ENCODE results near the gene FBXO2.
A peak's percentile ranks its signal among the peaks of the same experiment; 100 is the strongest.
"Not testable (repeated sequence)": the region's sequence is repeated elsewhere in the genome, so short reads cannot be mapped to it uniquely, and the experiment has no call there.

Gene FBXO2

DNA sequence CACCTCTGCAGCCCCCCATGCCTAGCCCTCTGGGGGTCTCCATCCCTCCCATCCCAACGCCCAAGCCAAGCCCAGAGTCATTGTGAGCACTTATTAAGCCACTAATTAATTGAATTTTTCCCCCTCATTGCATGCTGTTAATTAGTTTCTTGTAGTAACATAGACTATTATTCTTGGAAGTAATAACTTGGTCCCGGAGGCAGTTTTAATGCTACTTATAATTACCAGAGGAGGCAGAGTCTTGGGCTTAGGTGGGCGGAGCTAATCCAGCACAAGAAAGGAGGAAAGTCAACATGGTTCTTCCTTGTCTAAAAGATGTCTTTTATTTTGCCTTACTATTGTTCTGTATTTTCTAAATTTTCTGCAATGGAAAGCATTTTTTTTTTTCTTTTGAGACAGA is 27.7 kb downstream of the FBXO2 start:
- no peak for TF ChIP-seq JUND (IDR thresholded peaks at IDR 0.05; ENCODE audit: low read depth)
- no peak for DNase-seq (ENCODE audit: low read depth in 1 of 2, low spot score in 1 of 2)
- in situ Hi-C loops (cut with HindIII; ENCODE audit: low pct_unique_long_range_greater_than_20kb, low sequenced_read_pairs) = no loop called here

DNA sequence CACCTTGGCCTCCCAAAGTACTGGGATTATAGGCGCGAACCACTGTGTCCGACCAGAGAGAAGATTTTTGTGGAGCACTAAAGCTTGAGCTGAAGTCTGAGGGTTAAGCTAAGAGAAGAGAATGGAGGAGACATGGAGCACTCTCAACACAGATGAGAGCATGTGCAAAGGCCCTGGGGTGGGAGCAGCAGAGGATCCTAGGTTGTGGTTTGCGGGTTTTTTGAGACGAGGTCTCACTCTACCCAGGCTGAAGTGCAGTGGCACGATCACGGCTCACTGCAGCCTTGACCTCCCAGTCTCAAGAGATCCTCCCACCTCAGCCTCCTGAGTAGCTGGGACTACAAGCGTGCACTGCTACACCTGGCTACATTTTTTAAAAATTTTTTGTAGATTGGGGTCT is 30.5 kb downstream of the FBXO2 start:
- in situ Hi-C loops (cut with HindIII; ENCODE audit: low pct_unique_long_range_greater_than_20kb, low sequenced_read_pairs) = no loop called here
- DNase-seq (ENCODE audit: low read depth in 1 of 2, low spot score in 1 of 2) = no peak
- TF ChIP-seq JUND (IDR thresholded peaks at IDR 0.05; ENCODE audit: low read depth) = no peak

GRCh38 chr1:11622398-11622797 is 31.8 kb downstream of the FBXO2 start:
- DNase-seq (ENCODE audit: low read depth in 1 of 2, low spot score in 1 of 2) = no peak
- in situ Hi-C loops (cut with HindIII; ENCODE audit: low pct_unique_long_range_greater_than_20kb, low sequenced_read_pairs) = no loop called here

GRCh38 chr1:11620924-11621323 is 33.3 kb downstream of the FBXO2 start:
- no peak for TF ChIP-seq JUND (IDR thresholded peaks at IDR 0.05; ENCODE audit: low read depth)
- in situ Hi-C loops (cut with HindIII; ENCODE audit: low pct_unique_long_range_greater_than_20kb, low sequenced_read_pairs) = no loop called here
- no peak for DNase-seq (ENCODE audit: low read depth in 1 of 2, low spot score in 1 of 2)

More at GRCh38 chr1:11622398-11622797, 31.8 kb downstream of the FBXO2 start:
- no peak for TF ChIP-seq JUND (IDR thresholded peaks at IDR 0.05; ENCODE audit: low read depth)

DNA sequence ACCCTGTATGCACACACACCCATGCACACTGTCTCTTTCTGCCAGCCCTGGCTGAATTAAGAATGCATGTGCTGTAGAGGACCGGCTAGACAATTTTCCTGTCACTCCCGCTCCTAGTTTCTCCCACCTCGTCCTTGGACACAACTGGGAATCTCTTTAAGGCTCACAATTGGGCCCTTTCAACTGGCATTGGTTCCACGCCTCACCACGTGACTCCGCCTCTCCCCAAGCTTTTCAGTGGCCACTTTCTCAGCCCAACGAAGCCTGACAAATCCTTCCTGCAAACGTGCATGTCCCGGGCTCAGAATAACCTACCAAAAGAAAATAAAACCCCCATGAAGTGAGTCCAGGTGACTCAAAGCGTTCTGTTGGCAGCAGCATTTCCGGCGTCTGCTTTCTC is 33.8 kb downstream of the FBXO2 start:
- DNase-seq (ENCODE audit: low read depth in 1 of 2, low spot score in 1 of 2) = no peak
- in situ Hi-C loops (cut with HindIII; ENCODE audit: low pct_unique_long_range_greater_than_20kb, low sequenced_read_pairs) = no loop called here
- TF ChIP-seq JUND (IDR thresholded peaks at IDR 0.05; ENCODE audit: low read depth) = no peak

GRCh38 chr1:11617741-11618140 is 36.5 kb downstream of the FBXO2 start:
- TF ChIP-seq JUND (IDR thresholded peaks at IDR 0.05; ENCODE audit: low read depth) = no peak
- DNase-seq (ENCODE audit: low read depth in 1 of 2, low spot score in 1 of 2) = no peak
- in situ Hi-C loops (cut with HindIII; ENCODE audit: low pct_unique_long_range_greater_than_20kb, low sequenced_read_pairs) = no loop called here

DNA sequence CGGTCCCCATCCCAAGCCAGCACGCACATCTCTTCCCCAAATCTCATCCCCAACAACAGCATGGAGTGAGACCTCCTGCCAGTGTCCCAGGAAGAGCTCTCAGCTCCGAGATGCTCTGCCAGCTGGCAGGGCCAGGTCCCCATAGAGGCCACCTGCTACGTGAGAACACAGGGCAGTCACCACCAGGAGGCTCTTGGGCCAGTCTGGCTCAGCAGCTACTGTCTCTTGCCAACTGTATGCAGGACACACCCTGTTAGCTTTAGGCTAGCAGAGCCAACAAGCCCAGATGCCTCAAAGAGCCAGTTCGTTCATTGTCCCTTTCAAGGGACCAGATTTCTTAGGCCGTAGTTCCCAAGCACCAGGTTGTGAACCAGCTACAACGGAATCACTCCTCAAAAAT is 36.9 kb downstream of the FBXO2 start:
- in situ Hi-C loops (cut with HindIII; ENCODE audit: low pct_unique_long_range_greater_than_20kb, low sequenced_read_pairs) = no loop called here
- DNase-seq (ENCODE audit: low read depth in 1 of 2, low spot score in 1 of 2) = peak; percentile 15 to 63
- no peak for TF ChIP-seq JUND (IDR thresholded peaks at IDR 0.05; ENCODE audit: low read depth)

DNA sequence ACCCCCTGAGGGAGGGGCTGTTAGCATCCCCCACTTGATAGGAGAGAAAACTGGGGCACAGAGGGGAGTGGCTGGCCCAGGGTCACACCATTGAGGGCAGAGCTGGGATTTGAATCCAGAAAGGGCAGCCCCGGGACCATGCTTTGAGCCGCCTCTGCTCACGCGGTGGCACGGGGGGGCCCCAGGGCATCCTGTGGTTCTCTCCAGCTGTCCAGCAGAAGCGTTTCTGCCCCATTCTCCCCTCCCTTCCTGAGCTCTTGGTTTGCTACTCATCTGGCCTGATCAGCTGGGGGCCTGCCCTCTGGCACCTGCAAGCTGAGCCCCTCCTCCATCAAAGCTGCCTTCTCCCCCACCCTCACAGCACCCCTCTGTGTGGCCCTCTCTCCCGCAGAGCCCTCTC is 37.5 kb downstream of the FBXO2 start:
- in situ Hi-C loops (cut with HindIII; ENCODE audit: low pct_unique_long_range_greater_than_20kb, low sequenced_read_pairs) = no loop called here
- TF ChIP-seq JUND (IDR thresholded peaks at IDR 0.05; ENCODE audit: low read depth) = no peak
- no peak for DNase-seq (ENCODE audit: low read depth in 1 of 2, low spot score in 1 of 2)

DNA sequence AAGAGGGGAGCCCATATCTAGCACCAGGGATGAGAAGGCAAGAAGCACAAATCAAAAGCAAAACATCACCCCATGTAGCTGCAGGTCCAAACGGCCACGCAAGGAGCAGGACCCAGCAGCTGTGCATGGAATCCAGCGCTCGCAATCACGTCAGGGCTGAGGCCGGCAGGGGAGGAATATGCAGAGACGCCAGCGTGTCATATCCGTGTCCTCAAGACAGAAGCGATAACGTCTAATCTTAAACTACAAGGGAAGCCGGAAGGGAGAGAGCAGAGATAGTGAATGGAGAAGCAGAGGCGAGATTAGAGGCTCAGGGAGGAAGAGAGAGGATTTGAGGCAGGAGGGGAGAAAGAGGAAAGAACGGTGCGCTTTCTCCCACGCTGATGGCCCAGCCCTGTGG is 39.1 kb downstream of the FBXO2 start:
- no peak for TF ChIP-seq JUND (IDR thresholded peaks at IDR 0.05; ENCODE audit: low read depth)
- in situ Hi-C loops (cut with HindIII; ENCODE audit: low pct_unique_long_range_greater_than_20kb, low sequenced_read_pairs) = no loop called here
- no peak for DNase-seq (ENCODE audit: low read depth in 1 of 2, low spot score in 1 of 2)

DNA sequence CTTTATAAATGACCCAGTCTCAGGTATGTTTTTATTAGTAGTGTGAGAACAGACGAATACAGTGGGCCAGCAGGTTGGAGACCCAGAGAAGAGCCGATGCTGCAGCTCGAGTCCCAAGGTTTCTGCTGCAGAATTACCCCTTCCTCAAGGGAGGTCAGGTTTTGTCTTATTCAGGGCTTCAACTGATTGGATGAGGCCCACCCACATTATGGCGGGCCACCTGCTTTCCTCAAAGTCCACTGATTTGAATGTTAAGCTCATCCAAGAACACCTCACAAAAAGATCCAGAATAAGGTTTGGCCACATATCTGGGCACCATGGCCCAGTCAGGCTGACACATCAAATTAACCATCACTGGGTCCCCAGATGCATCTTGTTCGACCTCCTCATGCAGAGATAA is 40.9 kb downstream of the FBXO2 start:
- in situ Hi-C loops (cut with HindIII; ENCODE audit: low pct_unique_long_range_greater_than_20kb, low sequenced_read_pairs) = no loop called here
- TF ChIP-seq JUND (IDR thresholded peaks at IDR 0.05; ENCODE audit: low read depth) = no peak

GRCh38 chr1:11611638-11612327 is 42.4 kb downstream of the FBXO2 start:
- DNase-seq (ENCODE audit: low read depth in 1 of 2, low spot score in 1 of 2) = no peak
- in situ Hi-C loops (cut with HindIII; ENCODE audit: low pct_unique_long_range_greater_than_20kb, low sequenced_read_pairs) = no loop called here

More for the DNA sequence above, 40.9 kb downstream of the FBXO2 start:
- no peak for DNase-seq (ENCODE audit: low read depth in 1 of 2, low spot score in 1 of 2)

DNA sequence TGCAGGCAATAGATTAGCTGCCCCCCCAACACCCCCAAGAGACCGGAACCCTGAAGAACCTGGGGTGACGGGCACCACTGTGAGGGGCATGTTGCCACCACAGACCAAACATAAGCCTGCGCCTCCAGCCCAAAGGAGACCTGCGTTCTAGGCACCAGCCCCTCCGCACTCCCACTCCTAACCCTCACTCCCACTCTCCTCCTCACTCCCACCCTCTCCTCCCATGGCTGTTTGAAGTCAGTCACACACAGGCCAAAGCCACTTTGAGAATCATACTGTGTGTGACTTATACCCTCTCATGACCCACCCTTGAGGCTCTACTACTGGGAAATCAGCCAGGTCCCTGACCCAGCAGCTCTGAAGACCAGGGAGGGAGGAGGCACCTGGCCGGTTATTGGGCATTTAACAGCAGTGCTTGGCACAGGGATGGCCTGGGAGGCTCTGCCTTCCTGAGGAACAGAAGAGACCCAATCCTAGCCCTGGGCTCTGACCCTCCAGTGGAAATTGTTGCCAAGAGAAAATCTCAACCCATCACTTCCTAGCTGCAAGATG is 43.5 kb downstream of the FBXO2 start:
- in situ Hi-C loops (cut with HindIII; ENCODE audit: low pct_unique_long_range_greater_than_20kb, low sequenced_read_pairs) = no loop called here
- TF ChIP-seq JUND (IDR thresholded peaks at IDR 0.05; ENCODE audit: low read depth) = no peak
- no peak for DNase-seq (ENCODE audit: low read depth in 1 of 2, low spot score in 1 of 2)

More at GRCh38 chr1:11611638-11612327, 42.4 kb downstream of the FBXO2 start:
- no peak for TF ChIP-seq JUND (IDR thresholded peaks at IDR 0.05; ENCODE audit: low read depth)

DNA sequence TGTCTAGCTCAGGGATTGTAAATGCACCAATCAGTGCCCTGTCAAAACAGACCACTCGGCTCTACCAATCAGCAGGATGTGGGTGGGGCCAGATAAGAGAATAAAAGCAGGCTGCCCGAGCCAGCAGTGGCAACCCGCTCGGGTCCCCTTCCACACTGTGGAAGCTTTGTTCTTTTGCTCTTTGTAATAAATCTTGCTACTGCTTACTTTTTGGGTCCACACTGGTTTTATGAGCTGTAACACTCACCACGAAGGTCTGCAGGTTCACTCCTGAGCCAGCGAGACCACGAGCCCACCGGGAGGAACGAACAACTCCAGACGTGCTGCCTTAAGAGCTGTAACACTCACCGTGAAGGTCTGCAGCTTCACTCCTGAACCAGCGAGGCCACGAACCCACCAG is 44.9 kb downstream of the FBXO2 start:
- in situ Hi-C loops (cut with HindIII; ENCODE audit: low pct_unique_long_range_greater_than_20kb, low sequenced_read_pairs); DNase-seq (ENCODE audit: low read depth in 1 of 2, low spot score in 1 of 2): not testable (repeated sequence)

DNA sequence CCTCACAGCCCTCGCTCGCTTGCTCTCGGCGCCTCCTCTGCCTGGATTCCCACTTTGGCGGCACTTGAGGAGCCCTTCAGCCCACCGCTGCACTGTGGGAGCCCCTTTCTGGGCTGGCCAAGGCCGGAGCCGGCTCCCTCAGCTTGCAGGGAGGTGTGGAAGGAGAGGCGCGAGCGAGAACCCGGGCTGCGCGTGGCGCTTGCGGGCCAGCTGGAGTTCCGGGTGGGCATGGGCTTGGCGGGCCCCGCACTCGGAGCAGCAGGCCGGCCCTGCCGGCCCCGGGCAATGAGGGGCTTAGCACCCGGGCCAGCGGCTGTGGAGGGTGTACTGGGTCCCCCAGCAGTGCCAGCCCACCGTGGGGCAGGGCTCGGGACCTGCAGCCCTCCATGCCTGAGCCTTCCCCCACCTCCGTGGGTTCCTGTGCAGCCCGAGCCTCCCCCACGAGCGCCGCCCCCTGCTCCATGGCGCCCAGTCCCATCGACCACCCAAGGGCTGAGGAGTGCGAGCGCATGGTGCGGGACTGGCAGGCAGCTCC is 45.6 kb downstream of the FBXO2 start:
- DNase-seq (ENCODE audit: low read depth in 1 of 2, low spot score in 1 of 2); in situ Hi-C loops (cut with HindIII; ENCODE audit: low pct_unique_long_range_greater_than_20kb, low sequenced_read_pairs): not testable (repeated sequence)

Data from T47D (cell line).